A549 (cell line): ENCODE results near the gene RIN3. TPM values are rescaled to one million over a fixed set of nuclear protein-coding genes. Genes with fewer than 3 reads are reported as not detected.

Experiments
- ATAC-seq, 2 experiments: fragments of 200-7000 bp in 1 of 2; fragments of >200 bp in 1 of 2; cut with Nextera tagmentation in 1 of 2; cut with Tn5 transposase in 1 of 2; 3 replicates each; pipeline versions ENCODE4 v1.8.0 to v1.9.1; 2018 to 2020; ENCODE audit warnings: mild to moderate bottlenecking in 1 of 2, moderate library complexity in 1 of 2
- CTCF ChIA-PET: fragments of 300-600 bp; sonication (Branson Sonifier 250); formaldehyde crosslinking; extraction: SDS; loops from one replicate; lab custom pipeline; 2021; ENCODE audit warnings: antibody characterized with exemption, inconsistent platforms; lab: Yijun Ruan, JAX
- POLR2A ChIA-PET: fragments of 350-600 bp; formaldehyde crosslinking; extraction: SDS; loops from one replicate; lab custom pipeline; 2021; ENCODE audit warnings: antibody characterized with exemption, inconsistent platforms; lab: Yijun Ruan, JAX
- DNase-seq, 2 experiments: peaks; one replicate each; pipeline versions ENCODE4 v3.0.0 to v3.0.0-alpha.2; 2011 to 2016; ENCODE audit warnings: low read depth in 1 of 2, low spot score in 1 of 2
- FAIRE-seq: peaks from 2 replicates; lab custom pipeline; 2011; peaks lifted over from hg19 to GRCh38; lab: Jason Lieb, UNC
- H3K27ac ChIP-seq, 2 experiments: fragments of >200 bp; sonication (Bioruptor Twin); formaldehyde crosslinking; 3 replicates each; pipeline ENCODE4 v1.5.1; 2016 to 2017
- H3K4me1 ChIP-seq: fragments of >200 bp; sonication (Bioruptor Twin); formaldehyde crosslinking; 3 replicates; pipeline ENCODE4 v1.6.1; 2016
- H3K4me2 ChIP-seq: fragments of >200 bp; sonication (Bioruptor Twin); formaldehyde crosslinking; 3 replicates; pipeline ENCODE4 v1.6.1; 2016
- H3K4me3 ChIP-seq: fragments of >200 bp; sonication (Bioruptor Twin); formaldehyde crosslinking; 3 replicates; pipeline ENCODE4 v1.5.1; 2016
- H3K9me3 ChIP-seq: fragments of >200 bp; sonication (Bioruptor Twin); formaldehyde crosslinking; 3 replicates; pipeline ENCODE4 v1.6.1; 2016
- BHLHE40 ChIP-seq: IDR thresholded peaks from 2 replicates; pipeline ENCODE4 v1.6.1; 2012; ENCODE audit warnings: low read depth, low read length, inconsistent platforms
- CHD2 ChIP-seq: fragments of 150-350 bp; IDR thresholded peaks from 2 replicates; pipeline ENCODE4 v1.6.1; 2014; ENCODE audit warnings: low read length; ENCODE audit not compliant: partially characterized antibody
- EP300 ChIP-seq, 2 experiments: fragments of >200 bp; sonication (Bioruptor Twin); formaldehyde crosslinking; IDR thresholded peaks; 2 replicates in 1 of 2; 3 replicates in 1 of 2; pipeline ENCODE4 v1.6.1; 2016 to 2017
- ESRRA ChIP-seq: fragments of 150-350 bp; IDR thresholded peaks from 2 replicates; pipeline ENCODE4 v1.6.1; 2014; ENCODE audit warnings: mild to moderate bottlenecking, low read length, borderline replicate concordance
- FOSB ChIP-seq: fragments of 250-450 bp; sonication (Bioruptor Pico); IDR thresholded peaks from 2 replicates; pipeline ENCODE4 v1.5.0; 2020; ENCODE audit warnings: mild to moderate bottlenecking, moderate library complexity
- GATA3 ChIP-seq: IDR thresholded peaks from 2 replicates; pipeline ENCODE4 v1.6.1; 2012; ENCODE audit warnings: borderline replicate concordance
- HDAC2 ChIP-seq: fragments of 200-600 bp; sonication (generic); IDR thresholded peaks from 2 replicates; pipeline ENCODE4 v1.6.1; 2016
- HEYL ChIP-seq: fragments of 250-450 bp; sonication (Bioruptor Pico); IDR thresholded peaks from 2 replicates; pipeline ENCODE4 v1.8.0; 2021; ENCODE audit warnings: mild to moderate bottlenecking, moderate library complexity
- HOXB13 ChIP-seq: fragments of 250-450 bp; sonication (Bioruptor Pico); IDR thresholded peaks from 2 replicates; pipeline ENCODE4 v1.5.0; 2020; ENCODE audit warnings: low read depth, mild to moderate bottlenecking, moderate library complexity
- HOXB5 ChIP-seq: fragments of 250-450 bp; sonication (Bioruptor Pico); IDR thresholded peaks from 2 replicates; pipeline ENCODE4 v1.5.0; 2020; ENCODE audit warnings: mild to moderate bottlenecking, moderate library complexity
- KDM5A ChIP-seq: fragments of 200-600 bp; sonication (generic); IDR thresholded peaks from 2 replicates; pipeline ENCODE4 v1.6.1; 2016; ENCODE audit warnings: antibody characterized with exemption, mild to moderate bottlenecking
- MAFK ChIP-seq: fragments of 450-650 bp; IDR thresholded peaks from 2 replicates; pipeline ENCODE4 v1.6.1; 2014; ENCODE audit not compliant: partially characterized antibody
- NFE2L2 ChIP-seq: fragments of 150-350 bp; conservative IDR thresholded peaks from 2 replicates; pipeline ENCODE4 v1.6.1; 2014; ENCODE audit warnings: low read length
- PHF8 ChIP-seq: fragments of 200-600 bp; sonication (generic); IDR thresholded peaks from 2 replicates; pipeline ENCODE4 v1.6.1; 2016; ENCODE audit warnings: low read depth, mild to moderate bottlenecking, antibody characterized with exemption, moderate library complexity, borderline replicate concordance
- RAD21 ChIP-seq, 2 experiments: fragments of >200 bp in 1 of 2; sonication (Bioruptor Twin) in 1 of 2; formaldehyde crosslinking in 1 of 2; IDR thresholded peaks in 1 of 2; conservative IDR thresholded peaks in 1 of 2; 2 replicates in 1 of 2; 3 replicates in 1 of 2; pipeline ENCODE4 v1.6.1; 2012 to 2018; ENCODE audit warnings: inconsistent platforms in 1 of 2
- RCOR1 ChIP-seq: fragments of 150-350 bp; IDR thresholded peaks from 2 replicates; pipeline ENCODE4 v1.6.1; 2014; ENCODE audit warnings: antibody characterized with exemption, low read length, low read depth
- TP53 ChIP-seq: fragments of 250-450 bp; sonication (Bioruptor Pico); IDR thresholded peaks from 2 replicates; pipeline ENCODE4 v1.5.0; 2021; ENCODE audit warnings: mild to moderate bottlenecking, moderate library complexity
- ZFP36 ChIP-seq: fragments of 450-650 bp; IDR thresholded peaks from 2 replicates; pipeline ENCODE4 v1.6.1; 2014; ENCODE audit warnings: borderline replicate concordance; ENCODE audit not compliant: partially characterized antibody
- ZSCAN20 ChIP-seq: fragments of 250-450 bp; sonication (Bioruptor Pico); IDR thresholded peaks from 2 replicates; pipeline ENCODE4 v1.8.0; 2022; ENCODE audit warnings: mild to moderate bottlenecking, moderate library complexity
- WGBS: methylation state at CpG from one replicate; pipeline ENCODE4 v1.1.6; 2017; ENCODE audit errors: missing lambda C conversion rate; 5-methylcytosine and 5-hydroxymethylcytosine counted together
- polyA plus RNA-seq, 4 experiments: library from polyadenylated mRNA; depleted of rRNA in 3 of 4; stranded (reverse); fragments of >200 nt; fragmentation: RNase III in 1 of 4; extraction: RNeasy Plus Mini Kit Qiagen cat#74134 plus additional on column Dnase treatment in 1 of 4; gene quantifications; 2 replicates in 3 of 4; 3 replicates in 1 of 4; pipeline ENCODE4 v1.2.3, GENCODE V29; 2011 to 2017
- TF ChIP-seq, protein P1 (sequence below): IDR thresholded peaks from 2 replicates; pipeline ENCODE4 v1.6.1; 2012; ENCODE audit warnings: low read depth, borderline replicate concordance
- TF ChIP-seq, protein P2 (sequence below): fragments of 150-350 bp; IDR thresholded peaks from 2 replicates; pipeline ENCODE4 v1.6.1; 2014; ENCODE audit warnings: low read depth, mild to moderate bottlenecking, low read length
- TF ChIP-seq, protein P3 (sequence below): fragments of 250-450 bp; sonication (Bioruptor Pico); IDR thresholded peaks from 2 replicates; pipeline ENCODE4 v1.5.0; 2021; ENCODE audit warnings: mild to moderate bottlenecking, moderate library complexity, borderline replicate concordance

Gene RIN3
- polyA plus RNA-seq, 2 of the 4 experiments (the other 2 are of a cell fraction) = 5.6 to 14.5 TPM

DNA sequence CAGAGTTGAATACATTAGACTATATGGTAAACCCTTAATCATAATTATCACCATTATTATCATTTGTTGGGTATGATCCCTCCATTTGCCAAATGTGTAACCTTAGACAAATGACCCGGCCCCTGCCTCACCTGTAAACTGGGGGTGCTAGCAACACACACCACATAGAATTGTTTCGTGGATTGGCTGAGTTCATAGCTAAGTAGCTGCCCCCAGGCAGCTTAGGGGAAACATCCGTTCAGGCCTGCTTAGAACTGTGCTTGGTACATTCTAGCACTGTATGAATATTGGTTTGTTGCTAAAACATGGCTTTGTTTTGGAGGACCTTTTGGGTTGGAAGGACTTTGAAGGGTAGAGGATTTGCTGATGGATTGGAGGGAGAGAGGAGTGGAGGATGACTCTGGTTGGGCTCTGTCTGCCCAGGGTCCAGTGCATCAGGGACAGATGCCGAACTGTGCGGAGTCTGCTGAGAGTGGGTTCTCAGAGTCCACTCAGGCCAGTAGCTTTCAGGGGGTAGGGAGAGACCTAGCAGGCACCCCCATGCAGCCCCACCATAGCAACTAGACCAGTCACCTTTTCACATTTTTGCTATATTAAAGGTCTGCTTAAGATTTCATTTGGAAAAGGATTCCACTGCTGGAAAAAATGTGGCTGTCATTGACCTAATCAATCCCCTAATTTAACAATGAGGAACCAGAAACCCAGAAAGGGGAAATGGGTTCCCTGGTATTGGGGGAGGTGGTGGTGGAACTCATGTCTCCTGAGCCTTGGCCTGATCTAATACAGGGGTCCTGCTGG is 2.2 kb downstream of the RIN3 start:
- 96% methylated on average over 5 of the region's 5 CpGs for WGBS
- no peak for FAIRE-seq
- CTCF ChIA-PET = no interaction called here

DNA sequence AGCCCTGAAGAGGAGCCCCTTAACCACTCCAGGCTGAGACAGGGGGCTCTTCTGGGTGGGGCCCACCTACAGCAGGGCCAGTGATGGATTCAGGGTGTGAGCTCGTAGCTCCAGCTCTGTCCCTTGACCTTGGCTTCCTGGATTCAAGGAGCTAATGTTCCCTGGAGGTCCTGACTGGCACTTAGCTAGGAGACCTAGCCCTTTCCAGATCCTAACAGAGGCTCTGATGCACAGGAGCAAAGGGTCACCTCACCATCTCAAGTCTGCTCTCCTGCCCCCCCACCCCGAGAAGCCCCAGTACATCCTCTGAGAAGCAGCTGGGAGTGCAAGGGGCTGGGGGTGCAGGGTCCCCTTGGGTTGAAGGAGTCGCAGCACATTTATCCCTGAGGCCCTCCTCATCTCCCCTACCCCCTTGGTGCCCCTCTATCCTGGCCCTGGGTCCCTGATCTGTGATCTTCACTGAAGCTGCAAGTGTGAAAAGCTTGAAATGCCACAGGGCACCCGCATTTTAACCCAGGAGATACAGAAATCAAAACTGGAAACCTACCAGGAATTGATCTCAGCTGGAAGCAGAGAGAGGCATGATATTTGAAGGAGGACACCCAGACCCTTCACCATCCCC is 2.9 kb downstream of the RIN3 start:
- 96% methylated on average over 3 of the region's 4 CpGs for WGBS
- CTCF ChIA-PET = no interaction called here
- POLR2A ChIA-PET = no interaction called here
- DNase-seq = no peak
- H3K4me3 ChIP-seq = no peak overlapping the region
- FAIRE-seq = no peak
- ATAC-seq = no peak
- no peaks in the 10 kb centered on the region for H3K9me3 ChIP-seq
- peaks cover 28% of the 10 kb centered on the region for H3K4me1 ChIP-seq
- H3K4me2 ChIP-seq = no peak overlapping the region
- TF ChIP-seq, protein P1, sequence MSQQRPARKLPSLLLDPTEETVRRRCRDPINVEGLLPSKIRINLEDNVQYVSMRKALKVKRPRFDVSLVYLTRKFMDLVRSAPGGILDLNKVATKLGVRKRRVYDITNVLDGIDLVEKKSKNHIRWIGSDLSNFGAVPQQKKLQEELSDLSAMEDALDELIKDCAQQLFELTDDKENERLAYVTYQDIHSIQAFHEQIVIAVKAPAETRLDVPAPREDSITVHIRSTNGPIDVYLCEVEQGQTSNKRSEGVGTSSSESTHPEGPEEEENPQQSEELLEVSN = no peak
- TF ChIP-seq CHD2 (no peak), NFE2L2 (no peak), ESRRA (no peak), MAFK (no peak), FOSB (CRISPR knock-in tag) (no peak)
- TF ChIP-seq, protein P2, sequence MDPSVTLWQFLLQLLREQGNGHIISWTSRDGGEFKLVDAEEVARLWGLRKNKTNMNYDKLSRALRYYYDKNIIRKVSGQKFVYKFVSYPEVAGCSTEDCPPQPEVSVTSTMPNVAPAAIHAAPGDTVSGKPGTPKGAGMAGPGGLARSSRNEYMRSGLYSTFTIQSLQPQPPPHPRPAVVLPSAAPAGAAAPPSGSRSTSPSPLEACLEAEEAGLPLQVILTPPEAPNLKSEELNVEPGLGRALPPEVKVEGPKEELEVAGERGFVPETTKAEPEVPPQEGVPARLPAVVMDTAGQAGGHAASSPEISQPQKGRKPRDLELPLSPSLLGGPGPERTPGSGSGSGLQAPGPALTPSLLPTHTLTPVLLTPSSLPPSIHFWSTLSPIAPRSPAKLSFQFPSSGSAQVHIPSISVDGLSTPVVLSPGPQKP = no peak
- H3K27ac ChIP-seq = 0 out of 6 replicates have a peak overlapping the region, but pooled peaks of 1 of the 2 experiments have one; percentile 99

More for the DNA sequence above, 2.2 kb downstream of the RIN3 start:
- POLR2A ChIA-PET = no interaction called here
- ATAC-seq (no peak), DNase-seq (no peak)
- no peak overlapping the region for H3K4me3 ChIP-seq
- H3K9me3 ChIP-seq = no peaks in the 10 kb centered on the region
- peaks cover 35% of the 10 kb centered on the region for H3K4me1 ChIP-seq
- H3K27ac ChIP-seq = peak overlapping the region in 1 of 2 experiments; percentile 99; a peak in 3 of 6 replicates
- peak overlapping the region; percentile 92; the same call in 2 of the 3 replicates for H3K4me2 ChIP-seq
- TF ChIP-seq HOXB13 (CRISPR knock-in tag) (no peak), BHLHE40 (no peak), RCOR1 (no peak), HEYL (CRISPR knock-in tag) (no peak), PHF8 (no peak), KDM5A (no peak), HOXB5 (CRISPR knock-in tag) (no peak), RAD21 (conservative IDR thresholded peaks at IDR 0.05 in 1 of 2, IDR thresholded peaks at IDR 0.05 in 1 of 2) (no peak), ZFP36 (no peak), HDAC2 (no peak), EP300 (IDR thresholded peaks at IDR 0.05) (no peak), ZSCAN20 (CRISPR knock-in tag) (no peak), GATA3 (no peak), FOSB (CRISPR knock-in tag) (no peak), TP53 (no peak)
- TF ChIP-seq, protein P3, sequence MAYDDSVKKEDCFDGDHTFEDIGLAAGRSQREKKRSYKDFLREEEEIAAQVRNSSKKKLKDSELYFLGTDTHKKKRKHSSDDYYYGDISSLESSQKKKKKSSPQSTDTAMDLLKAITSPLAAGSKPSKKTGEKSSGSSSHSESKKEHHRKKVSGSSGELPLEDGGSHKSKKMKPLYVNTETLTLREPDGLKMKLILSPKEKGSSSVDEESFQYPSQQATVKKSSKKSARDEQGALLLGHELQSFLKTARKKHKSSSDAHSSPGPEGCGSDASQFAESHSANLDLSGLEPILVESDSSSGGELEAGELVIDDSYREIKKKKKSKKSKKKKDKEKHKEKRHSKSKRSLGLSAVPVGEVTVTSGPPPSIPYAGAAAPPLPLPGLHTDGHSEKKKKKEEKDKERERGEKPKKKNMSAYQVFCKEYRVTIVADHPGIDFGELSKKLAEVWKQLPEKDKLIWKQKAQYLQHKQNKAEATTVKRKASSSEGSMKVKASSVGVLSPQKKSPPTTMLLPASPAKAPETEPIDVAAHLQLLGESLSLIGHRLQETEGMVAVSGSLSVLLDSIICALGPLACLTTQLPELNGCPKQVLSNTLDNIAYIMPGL (CRISPR knock-in tag) = no peak
